HG03342 (cell line): ENCODE measurements around the gene HTRA1.

Source experiments
- ATAC-seq: cut with Tn5 transposase; IDR thresholded peaks from one replicate; pipeline ENCODE4 v1.9.1; 2021; ENCODE audit warnings: mild to moderate bottlenecking, moderate library complexity; ENCODE audit not compliant: unreplicated experiment

Gene HTRA1

GRCh38 chr10:122461367-122461728 is at the start of gene HTRA1:
HTRA1 (plus strand) TSS chr10:122461553; CDS start chr10:122461653, 100 bp downstream.
- no peak for ATAC-seq

DNA sequence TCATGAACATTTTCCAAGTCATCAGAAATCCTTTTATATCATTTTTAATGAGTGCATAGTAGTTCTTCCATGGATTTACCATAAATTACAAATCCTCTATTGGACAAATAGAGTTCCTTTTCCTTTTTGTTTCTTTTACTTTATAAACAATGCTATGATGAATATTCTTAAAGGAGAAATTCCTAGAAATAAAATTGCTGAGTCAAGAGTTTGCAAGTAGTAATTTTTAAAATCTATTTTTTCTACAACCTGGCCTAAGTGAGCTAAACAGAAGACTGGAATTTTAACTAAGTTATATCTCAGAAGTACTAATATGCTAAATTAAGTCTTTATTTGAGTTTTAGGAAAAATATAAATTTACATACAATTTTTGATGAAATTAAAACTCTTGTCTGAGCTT is 48.0 kb upstream of the HTRA1 start:
- no peak for ATAC-seq

GRCh38 chr10:122417667-122418066 is 43.7 kb upstream of the HTRA1 start:
- ATAC-seq, result no peak

GRCh38 chr10:122419016-122419415 is 42.3 kb upstream of the HTRA1 start:
- ATAC-seq, result no peak

GRCh38 chr10:122419876-122420623 is 41.3 kb upstream of the HTRA1 start:
- ATAC-seq, result no peak

- ATAC-seq, result no peak
These were observed 40.7 kb upstream of the HTRA1 start for GRCh38 chr10:122420624-122421007.

DNA sequence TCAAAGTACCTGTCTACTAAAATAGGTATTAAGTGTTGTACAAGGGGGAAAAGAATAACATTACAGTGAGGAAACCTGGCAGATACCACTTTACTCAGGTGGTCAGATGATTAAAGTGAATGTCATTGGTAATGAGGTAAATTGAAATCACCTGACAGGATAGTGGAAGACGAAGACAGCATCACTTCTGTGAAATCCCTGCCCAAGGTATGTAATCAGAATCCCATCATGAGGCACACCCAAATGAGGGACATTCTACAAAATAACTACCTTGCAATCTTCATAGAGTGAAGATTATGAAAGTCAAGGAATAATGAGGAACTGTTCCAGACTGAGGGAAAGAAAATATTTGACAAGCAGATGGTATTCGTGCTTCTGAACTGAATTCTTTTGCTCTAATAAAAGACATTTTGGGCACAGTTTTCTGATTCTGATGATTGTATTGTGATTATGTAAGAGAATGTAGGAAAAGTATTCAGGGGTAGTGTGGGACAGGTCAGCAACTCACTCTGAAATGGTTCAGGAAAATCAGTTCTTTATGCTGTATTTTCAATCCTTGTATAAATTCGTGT is 40.2 kb upstream of the HTRA1 start:
- ATAC-seq, result no peak

GRCh38 chr10:122421742-122422141 is 39.6 kb upstream of the HTRA1 start:
- ATAC-seq, result no peak

- ATAC-seq, result no peak
These were observed 38.9 kb upstream of the HTRA1 start for GRCh38 chr10:122422266-122422989.

DNA sequence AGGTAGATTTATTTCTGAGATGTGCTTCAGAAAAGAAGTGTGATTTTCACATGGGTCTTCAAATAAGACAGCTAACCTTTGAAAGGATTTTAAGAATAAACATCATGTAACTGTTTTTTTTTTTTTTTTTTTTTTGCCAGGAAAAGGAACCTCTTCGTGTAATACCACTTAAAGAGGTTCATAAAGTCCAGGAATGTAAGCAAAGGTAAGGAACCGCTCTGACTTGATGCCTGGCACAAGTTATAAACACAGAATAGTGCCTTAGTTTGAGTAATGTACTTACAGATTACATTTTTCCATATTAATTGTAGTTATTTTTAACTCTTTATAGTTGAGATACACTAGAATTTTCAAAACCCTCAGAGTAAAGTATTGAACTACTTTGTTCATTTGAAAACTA is 37.3 kb upstream of the HTRA1 start:
- ATAC-seq, result no peak

GRCh38 chr10:122426829-122427228 is 34.5 kb upstream of the HTRA1 start:
- ATAC-seq, result no peak

- no peak for ATAC-seq
These were observed 34.1 kb upstream of the HTRA1 start for GRCh38 chr10:122427280-122427679.

- ATAC-seq, result no peak
These were observed 26.0 kb upstream of the HTRA1 start for GRCh38 chr10:122435212-122435827.

DNA sequence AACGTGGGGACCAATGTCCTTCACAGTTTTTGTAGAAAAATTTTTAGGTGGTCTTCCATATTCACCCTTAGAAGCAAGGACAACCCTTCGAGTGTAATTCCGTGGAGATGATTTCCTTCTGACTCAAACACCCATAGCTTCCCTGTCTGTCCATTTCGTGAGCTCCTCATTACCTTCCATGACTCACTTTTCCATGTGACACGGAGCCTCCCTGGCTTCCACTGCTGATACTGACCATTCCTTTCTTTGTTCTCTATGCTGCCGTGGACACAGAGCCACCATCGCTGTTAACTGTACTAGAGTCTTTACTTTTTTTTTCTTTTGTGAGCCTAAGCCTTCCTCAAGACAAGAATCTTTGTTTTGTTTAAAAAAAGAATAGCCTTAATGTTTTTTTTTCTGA is 19.4 kb upstream of the HTRA1 start:
- no peak for ATAC-seq

- ATAC-seq, result no peak
These were observed 15.9 kb upstream of the HTRA1 start for GRCh38 chr10:122445469-122445868.

- ATAC-seq, result no peak
These were observed 15.4 kb upstream of the HTRA1 start for GRCh38 chr10:122445904-122446303.

GRCh38 chr10:122446668-122447423 is 14.5 kb upstream of the HTRA1 start:
- no peak for ATAC-seq

DNA sequence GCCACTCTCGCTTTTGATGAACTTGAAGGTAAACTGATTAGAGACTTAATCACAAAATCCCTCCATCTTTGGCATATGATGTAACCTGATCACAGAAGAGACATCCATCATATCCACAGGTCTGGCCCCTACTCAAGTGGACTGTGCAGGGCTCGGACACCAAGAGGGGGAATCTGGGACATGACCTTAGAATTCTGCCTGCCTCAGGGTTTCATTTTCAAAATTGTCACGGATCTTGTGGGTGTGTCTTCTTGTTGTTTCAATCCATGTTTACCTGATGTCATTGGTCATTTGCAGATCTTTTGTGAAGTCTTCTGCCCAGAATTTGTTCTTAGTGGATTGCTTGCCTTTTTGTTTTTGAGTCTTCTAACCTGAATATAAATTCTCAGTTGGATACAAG is 12.8 kb upstream of the HTRA1 start:
- no peak for ATAC-seq

GRCh38 chr10:122449153-122449552 is 12.2 kb upstream of the HTRA1 start:
- ATAC-seq, result no peak

DNA sequence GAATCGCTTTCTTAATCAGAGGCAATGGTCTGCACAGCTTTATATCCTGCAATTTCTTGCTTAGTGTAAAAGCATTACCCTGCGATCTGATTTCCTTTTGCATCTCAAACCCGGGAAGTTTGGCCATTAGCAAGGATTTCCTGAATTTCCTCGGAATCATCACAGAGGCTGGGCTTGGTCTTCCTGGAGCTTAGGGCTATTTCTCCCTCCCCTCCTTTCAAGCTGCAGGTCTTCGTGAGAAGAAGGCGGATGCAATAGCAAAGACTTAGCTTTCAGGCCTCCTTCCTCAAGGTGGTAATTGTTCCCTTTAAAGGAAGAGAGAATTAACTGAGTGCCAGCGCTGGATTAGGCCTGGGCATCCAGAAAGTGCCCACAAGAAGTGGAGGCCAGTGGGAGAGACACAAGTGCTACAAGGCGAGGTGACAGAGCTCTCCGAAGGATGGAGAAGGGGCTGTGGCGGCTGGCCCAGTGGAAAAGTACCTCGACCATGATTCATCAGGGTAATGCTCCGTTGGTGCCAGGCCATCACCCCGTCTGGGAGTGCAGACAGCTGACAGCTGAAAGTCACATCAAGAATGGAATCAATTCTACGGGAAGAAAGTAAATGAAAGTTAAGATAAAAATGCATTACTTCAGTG is 10.9 kb upstream of the HTRA1 start:
- no peak for ATAC-seq

- ATAC-seq, result no peak
These were observed 7.3 kb upstream of the HTRA1 start for GRCh38 chr10:122454071-122454470.
